Astrocyte (in vitro differentiated cells and primary cell): ENCODE results near the gene CASKIN1. TPM values are rescaled to one million over a fixed set of nuclear protein-coding genes. Genes with fewer than 3 reads are reported as not detected.
A peak's percentile ranks its signal among the peaks of the same experiment; 100 is the strongest.

Experiments
- DNase-seq: peaks from one replicate; pipeline ENCODE4 v3.0.0-alpha.2; 2010; ENCODE audit warnings: low read depth
- FAIRE-seq: peaks from 2 replicates; lab custom pipeline; 2011; peaks lifted over from hg19 to GRCh38; lab: Jason Lieb, UNC
- H2AFZ ChIP-seq: 2 replicates; pipeline ENCODE4 v1.6.0; 2012; ENCODE audit warnings: low read depth, low read length, inconsistent platforms
- H3K27ac ChIP-seq: 2 replicates; pipeline ENCODE4 v1.5.1; 2011; ENCODE audit warnings: low read depth, low read length, inconsistent platforms
- H3K27me3 ChIP-seq: 2 replicates; pipeline ENCODE4 v1.6.0; 2011; ENCODE audit warnings: low read length, inconsistent platforms; ENCODE audit not compliant: insufficient read depth
- H3K36me3 ChIP-seq: 2 replicates; pipeline ENCODE4 v1.5.1; 2011; ENCODE audit warnings: low read length, inconsistent platforms; ENCODE audit not compliant: insufficient read depth
- H3K4me1 ChIP-seq: 2 replicates; pipeline ENCODE4 v1.5.1; 2011; ENCODE audit warnings: low read length, inconsistent platforms; ENCODE audit not compliant: insufficient read depth
- H3K4me2 ChIP-seq: 2 replicates; pipeline ENCODE4 v1.6.0; 2012; ENCODE audit warnings: low read length, inconsistent platforms
- H3K4me3 ChIP-seq: 2 replicates; pipeline ENCODE4 v1.5.1; 2011; ENCODE audit warnings: low read depth, mild to moderate bottlenecking, low read length, inconsistent platforms; ENCODE audit not compliant: insufficient read depth
- H3K79me2 ChIP-seq: 2 replicates; pipeline ENCODE4 v1.6.0; 2012; ENCODE audit warnings: mild to moderate bottlenecking, low read length, inconsistent platforms; ENCODE audit not compliant: insufficient read depth
- H3K9ac ChIP-seq: 2 replicates; pipeline ENCODE4 v1.6.0; 2012; ENCODE audit warnings: mild to moderate bottlenecking, low read length, inconsistent platforms
- H3K9me3 ChIP-seq: 2 replicates; pipeline ENCODE4 v1.5.1; 2012; ENCODE audit warnings: low read depth, mild to moderate bottlenecking, low read length, inconsistent platforms; ENCODE audit not compliant: insufficient read depth
- H4K20me1 ChIP-seq: 2 replicates; pipeline ENCODE4 v1.6.0; 2012; ENCODE audit warnings: low read length, inconsistent platforms; ENCODE audit not compliant: insufficient read depth
- H3K27ac Mint-ChIP-seq: one replicate; pipeline ENCODE4 v1.8.0; 2021; ENCODE audit warnings: mild to moderate bottlenecking, mixed read lengths; ENCODE audit not compliant: unreplicated experiment
- H3K27me3 Mint-ChIP-seq: one replicate; pipeline ENCODE4 v1.8.0; 2021; ENCODE audit warnings: low read depth, mixed read lengths; ENCODE audit not compliant: unreplicated experiment
- H3K36me3 Mint-ChIP-seq: one replicate; pipeline ENCODE4 v1.8.0; 2021; ENCODE audit warnings: low read depth, mixed read lengths; ENCODE audit not compliant: unreplicated experiment
- H3K4me1 Mint-ChIP-seq: one replicate; pipeline ENCODE4 v1.8.0; 2021; ENCODE audit warnings: low read depth, mixed read lengths; ENCODE audit not compliant: unreplicated experiment
- H3K4me3 Mint-ChIP-seq: one replicate; pipeline ENCODE4 v1.8.0; 2021; ENCODE audit warnings: mild to moderate bottlenecking, moderate library complexity, mixed read lengths; ENCODE audit not compliant: unreplicated experiment
- H3K9me3 Mint-ChIP-seq: one replicate; pipeline ENCODE4 v1.8.0; 2021; ENCODE audit warnings: mild to moderate bottlenecking, mixed read lengths; ENCODE audit not compliant: unreplicated experiment
- CTCF ChIP-seq: IDR thresholded peaks from 2 replicates; pipeline ENCODE4 v1.5.1; 2011; ENCODE audit warnings: low read depth, mild to moderate bottlenecking, inconsistent platforms, low read length, moderate library complexity; ENCODE audit not compliant: insufficient read depth
- EZH2 ChIP-seq: IDR thresholded peaks from 2 replicates; pipeline ENCODE4 v1.6.1; 2012; ENCODE audit warnings: mild to moderate bottlenecking, low read length, inconsistent platforms; ENCODE audit not compliant: insufficient read depth
- total RNA-seq: library from RNA; stranded (reverse); gene quantifications from 2 replicates; pipeline ENCODE4 v1.2.1, GENCODE V29; 2021

CASKIN1 gene
- total RNA-seq, 1 donor from 2014 or later: 0.66 TPM

DNA sequence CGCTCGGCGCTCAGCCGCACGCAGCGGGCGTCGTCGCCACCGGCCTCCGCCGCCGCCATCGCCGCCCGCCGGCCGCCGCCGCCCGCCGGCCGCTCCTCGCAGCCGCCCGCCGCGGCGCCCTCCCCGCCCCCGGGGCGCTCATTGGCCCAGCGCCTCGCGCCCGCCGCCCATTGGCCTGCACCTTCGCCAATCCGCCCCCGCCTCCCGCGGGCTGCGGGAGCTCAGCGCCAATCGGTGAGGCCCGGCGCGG lies 18.2 kb upstream of the CASKIN1 start, which contains the start of gene PGP:
PGP (minus strand) TSS at position 122 of the 250 bp plus-strand sequence; CDS start at position 59, 63 bp downstream.
- Mint-ChIP-seq H3K4me1 (peaks cover 12% of the 10 kb centered on the region), H3K36me3 (no peaks in the 10 kb centered on the region), H3K4me3 (peak within 1 kb of the TSS; percentile 87), H3K27ac (peak within 1 kb of the TSS; percentile 81), H3K9me3 (no peaks in the 10 kb centered on the region), H3K27me3 (no peaks in the 10 kb centered on the region)
- peak within 1 kb of the TSS; percentile 96 for H2AFZ ChIP-seq
- H3K9me3 ChIP-seq: no peaks in the 10 kb centered on the region
- H3K4me1 ChIP-seq: peaks cover 19% of the 10 kb centered on the region
- peak within 1 kb of the TSS; percentile 99 for H3K4me2 ChIP-seq
- peak within 1 kb of the TSS; percentile 89 for H3K4me3 ChIP-seq
- peaks cover 30% of the 10 kb centered on the region for H4K20me1 ChIP-seq
- no peaks in the 10 kb centered on the region for H3K36me3 ChIP-seq
- peak within 1 kb of the TSS; percentile 92 for H3K27ac ChIP-seq
- H3K79me2 ChIP-seq: peaks cover 29% of the 10 kb centered on the region
- DNase-seq (no peak), FAIRE-seq (no peak)
- peak within 1 kb of the TSS; percentile 90 for H3K9ac ChIP-seq
- TF ChIP-seq CTCF (no peak), EZH2 (no peak)
- H3K27me3 ChIP-seq: no peaks in the 10 kb centered on the region

- no peaks in the 10 kb centered on the region for H3K27me3 Mint-ChIP-seq
- H4K20me1 ChIP-seq: peaks cover 30% of the 10 kb centered on the region
- FAIRE-seq (no peak), DNase-seq (no peak)
- peak overlapping the region; percentile 73 for H2AFZ ChIP-seq
- no peaks in the 10 kb centered on the region for H3K27me3 ChIP-seq
- H3K4me3 ChIP-seq: peak overlapping the region; percentile 72
- H3K9me3 Mint-ChIP-seq: no peaks in the 10 kb centered on the region
- H3K9me3 ChIP-seq: no peaks in the 10 kb centered on the region
- peak overlapping the region; percentile 84 for H3K9ac ChIP-seq
- no peak overlapping the region for H3K27ac Mint-ChIP-seq
- H3K79me2 ChIP-seq: peaks cover 29% of the 10 kb centered on the region
- H3K27ac ChIP-seq: peak overlapping the region; percentile 66
- H3K4me2 ChIP-seq: peak overlapping the region; percentile 85
- H3K36me3 Mint-ChIP-seq: no peaks in the 10 kb centered on the region
- H3K36me3 ChIP-seq: no peaks in the 10 kb centered on the region
- peaks cover 12% of the 10 kb centered on the region for H3K4me1 Mint-ChIP-seq
- H3K4me1 ChIP-seq: peaks cover 19% of the 10 kb centered on the region
- TF ChIP-seq EZH2: no peak
- TF ChIP-seq CTCF: no peak
- H3K4me3 Mint-ChIP-seq: peak overlapping the region; percentile 87
Measured at GRCh38 chr16:2213817-2214718, 17.7 kb upstream of the CASKIN1 start.
